HepG2 (cell line): ENCODE data around the gene EIF3A. TPM values are rescaled to one million over a fixed set of nuclear protein-coding genes. Genes with fewer than 3 reads are reported as not detected.
A peak's percentile ranks its signal among the peaks of the same experiment; 100 is the strongest.

ENCODE experiments used
- AHDC1 ChIP-seq: sonication (generic); formaldehyde crosslinking; IDR thresholded peaks from 2 replicates; pipeline ENCODE4 v1.5.1; 2020; ENCODE audit warnings: mild to moderate bottlenecking, missing genetic modification reagents, borderline replicate concordance
- ELK4 ChIP-seq: sonication (generic); formaldehyde crosslinking; IDR thresholded peaks from 2 replicates; pipeline ENCODE4 v1.9.0; 2021; ENCODE audit warnings: missing genetic modification reagents, borderline replicate concordance
- FOXO4 ChIP-seq: sonication (generic); formaldehyde crosslinking; conservative IDR thresholded peaks from 2 replicates; pipeline ENCODE4 v1.8.1; 2023; ENCODE audit warnings: missing genetic modification reagents
- KDM5B ChIP-seq: sonication (generic); formaldehyde crosslinking; IDR thresholded peaks from 2 replicates; pipeline ENCODE4 v1.4.0; 2020; ENCODE audit warnings: missing genetic modification reagents, mild to moderate bottlenecking, borderline replicate concordance
- KDM6A ChIP-seq: IDR thresholded peaks from 2 replicates; pipeline ENCODE4 v1.6.1; 2016; ENCODE audit warnings: low read depth
- KLF15 ChIP-seq: sonication (generic); formaldehyde crosslinking; IDR thresholded peaks from 2 replicates; pipeline ENCODE4 v1.8.1; 2023; ENCODE audit warnings: borderline replicate concordance, mild to moderate bottlenecking, inconsistent platforms, missing genetic modification reagents, mixed read lengths
- MAFG ChIP-seq: sonication (generic); formaldehyde crosslinking; IDR thresholded peaks from 2 replicates; pipeline ENCODE4 v1.5.1; 2020; ENCODE audit warnings: mild to moderate bottlenecking, missing genetic modification reagents
- NFE2 ChIP-seq: sonication (generic); formaldehyde crosslinking; IDR thresholded peaks from 2 replicates; pipeline ENCODE4 v1.4.0; 2020; ENCODE audit warnings: missing genetic modification reagents
- RCOR2 ChIP-seq: IDR thresholded peaks from 2 replicates; pipeline ENCODE4 v1.6.1; 2016; ENCODE audit warnings: missing biosample characterization, missing genetic modification reagents
- SNAPC5 ChIP-seq: sonication (generic); formaldehyde crosslinking; IDR thresholded peaks from 2 replicates; pipeline ENCODE4 v1.8.1; 2023; ENCODE audit warnings: mild to moderate bottlenecking, missing genetic modification reagents, borderline replicate concordance
- TARDBP ChIP-seq: sonication (generic); formaldehyde crosslinking; IDR thresholded peaks from 2 replicates; pipeline ENCODE4 v1.8.0; 2022; ENCODE audit warnings: mild to moderate bottlenecking, missing genetic modification reagents
- ZNF343 ChIP-seq: sonication (generic); formaldehyde crosslinking; IDR thresholded peaks from 2 replicates; pipeline ENCODE4 v1.4.0; 2020; ENCODE audit warnings: mild to moderate bottlenecking, missing genetic modification reagents
- ZNF687 ChIP-seq: sonication (generic); formaldehyde crosslinking; IDR thresholded peaks from 2 replicates; pipeline ENCODE4 v1.5.1; 2020; ENCODE audit warnings: mild to moderate bottlenecking, missing genetic modification reagents, moderate library complexity
- polyA plus RNA-seq, 8 experiments: library from polyadenylated mRNA; depleted of rRNA in 3 of 8; stranded (reverse) in 7 of 8; unstranded in 1 of 8; fragments of >200 nt; fragmentation: Illumina TruSeq in 4 of 8; extraction: Trizol in 4 of 8; gene quantifications; 2 replicates each; pipeline versions ENCODE4 v1.2.1 to v1.2.3, GENCODE V29; 2011 to 2016; ENCODE audit warnings: low read depth in 4 of 8, missing spikeins in 1 of 8, mixed read lengths in 1 of 8; ENCODE audit not compliant: insufficient read depth in 1 of 8
- total RNA-seq, 5 experiments: library from RNA; depleted of rRNA; stranded (reverse); fragments of >200 nt; fragmentation: Illumina TruSeq; extraction: Trizol; gene quantifications; 2 replicates each; pipeline ENCODE4 v1.2.3, GENCODE V29; 2016; ENCODE audit warnings: low read depth in 1 of 5

EIF3A gene
- total and polyA plus RNA-seq, 2 of the 13 experiments (the other 11 are each of a cell fraction or from before 2014, with no cell fraction given): 25.6 to 117 TPM

GRCh38 chr10:119113751-119114732 is 33.4 kb upstream of the EIF3A start (continued):
- TF ChIP-seq TARDBP (CRISPR knock-in tag) (peak; percentile 80), AHDC1 (CRISPR knock-in tag) (peak; percentile 93), MAFG (CRISPR knock-in tag) (no peak), ZNF687 (CRISPR knock-in tag) (peak; percentile 85), FOXO4 (no peak), KDM5B (CRISPR knock-in tag) (peak; percentile 60; the same call in 1 of the 2 replicates), ELK4 (CRISPR knock-in tag) (no peak), NFE2 (CRISPR knock-in tag) (no peak), RCOR2 (CRISPR knock-in tag) (peak; percentile 47; the same call in 1 of the 2 replicates), KDM6A (CRISPR knock-in tag) (peak; percentile 88), ZNF343 (CRISPR knock-in tag) (no peak), KLF15 (CRISPR knock-in tag) (no peak), SNAPC5 (CRISPR knock-in tag) (no peak)
